H1 (cell line): Measurements from ENCODE around the gene ADGRL3. TPM values are rescaled to one million over a fixed set of nuclear protein-coding genes. Genes with fewer than 3 reads are reported as not detected.

Source experiments
- CTCF ChIA-PET: fragments of 300-600 bp; sonication (Branson Sonifier 250); formaldehyde crosslinking; loops from one replicate; lab custom pipeline; 2021; ENCODE audit not compliant: partially characterized antibody; lab: Charles Lee
- POLR2A ChIA-PET: fragments of 300-600 bp; sonication (Branson Sonifier 250); formaldehyde crosslinking; loops from one replicate; lab custom pipeline; 2021; ENCODE audit warnings: inconsistent platforms; ENCODE audit not compliant: partially characterized antibody; lab: Charles Lee
- DNase-seq, 2 experiments: peaks; one replicate each; pipeline versions ENCODE4 v3.0.0 to v3.0.0-alpha.2; 2010 to 2022; ENCODE audit warnings: low spot score in 2 of 2, low read depth in 1 of 2, mixed read lengths in 1 of 2
- FAIRE-seq: peaks from 2 replicates; lab custom pipeline; 2011; peaks lifted over from hg19 to GRCh38; lab: Jason Lieb, UNC
- H2AFZ ChIP-seq: 2 replicates; pipeline ENCODE4 v1.8.1; 2012; ENCODE audit warnings: low read length, inconsistent platforms
- H2AK5ac ChIP-seq: 2 replicates; pipeline ENCODE4 v1.6.1; 2013; ENCODE audit warnings: low read depth, low read length
- H2BK120ac ChIP-seq: replicated peaks from 2 replicates; pipeline ENCODE3; 2013; ENCODE audit warnings: low read depth, low read length, inconsistent platforms
- H2BK12ac ChIP-seq: 2 replicates; pipeline ENCODE4 v1.6.1; 2013; ENCODE audit warnings: low read depth, low read length
- H2BK15ac ChIP-seq: 2 replicates; pipeline ENCODE4 v1.6.1; 2013; ENCODE audit warnings: low read length
- H2BK20ac ChIP-seq: 2 replicates; pipeline ENCODE4 v1.6.1; 2013; ENCODE audit warnings: low read length
- H2BK5ac ChIP-seq: 2 replicates; pipeline ENCODE4 v1.6.1; 2013; ENCODE audit warnings: low read depth, low read length
- H3K14ac ChIP-seq: 2 replicates; pipeline ENCODE4 v1.6.1; 2013; ENCODE audit warnings: inconsistent platforms; ENCODE audit not compliant: insufficient read length
- H3K18ac ChIP-seq: 2 replicates; pipeline ENCODE4 v1.6.1; 2013; ENCODE audit warnings: low read length; ENCODE audit errors: extremely low read depth
- H3K23ac ChIP-seq: 2 replicates; pipeline ENCODE4 v1.6.1; 2013; ENCODE audit warnings: inconsistent platforms; ENCODE audit not compliant: insufficient read length
- H3K23me2 ChIP-seq: 2 replicates; pipeline ENCODE4 v1.6.1; 2013; ENCODE audit warnings: low read depth, low read length
- H3K27ac ChIP-seq: 2 replicates; pipeline ENCODE4 v1.6.1; 2011; ENCODE audit warnings: low read depth, low read length, inconsistent platforms
- H3K27me3 ChIP-seq, 4 experiments: replicated peaks in 1 of 4; 1 replicate in 1 of 4; 2 replicates in 3 of 4; pipeline versions ENCODE4 v1.6.1 to v1.8.1; 2011 to 2013; ENCODE audit warnings: low read length in 3 of 4, mild to moderate bottlenecking in 3 of 4, inconsistent platforms in 2 of 4, mixed read lengths in 2 of 4, moderate library complexity in 1 of 4; ENCODE audit not compliant: control insufficient read depth in 3 of 4, insufficient read depth in 3 of 4; ENCODE audit errors: extremely low read depth in 1 of 4
- H3K36me3 ChIP-seq, 4 experiments: 2 replicates each; pipeline versions ENCODE4 v1.6.1 to v1.8.1; 2011 to 2013; ENCODE audit warnings: mild to moderate bottlenecking in 4 of 4, low read length in 3 of 4, moderate library complexity in 2 of 4, control low read depth in 1 of 4, inconsistent platforms in 1 of 4; ENCODE audit not compliant: insufficient read depth in 4 of 4, control insufficient read depth in 2 of 4
- H3K4ac ChIP-seq: replicated peaks from 2 replicates; pipeline ENCODE3; 2013; ENCODE audit warnings: low read length, low read depth, mixed read lengths, inconsistent platforms; ENCODE audit not compliant: insufficient read length
- H3K4me1 ChIP-seq, 4 experiments: replicated peaks in 1 of 4; 1 replicate in 1 of 4; 2 replicates in 3 of 4; pipeline versions ENCODE4 v1.6.1 to v1.8.1; 2011 to 2013; ENCODE audit warnings: low read length in 3 of 4, inconsistent platforms in 2 of 4, mixed read lengths in 1 of 4; ENCODE audit not compliant: insufficient read depth in 4 of 4, control insufficient read depth in 3 of 4
- H3K4me2 ChIP-seq, 2 experiments: 2 replicates each; pipeline versions ENCODE4 v1.6.1 to v1.8.1; 2011 to 2013; ENCODE audit warnings: low read depth in 2 of 2, low read length in 2 of 2, control low read depth in 1 of 2, inconsistent platforms in 1 of 2, mild to moderate bottlenecking in 1 of 2; ENCODE audit not compliant: insufficient read depth in 1 of 2
- H3K4me3 ChIP-seq, 4 experiments: fragments of 200-600, 300-600 bp in 1 of 4; sonication (generic), shearing (Covaris generic), sonication (Bioruptor Twin) in 1 of 4; 2 replicates each; pipeline versions ENCODE4 v1.5.1 to v1.8.1; 2011 to 2016; ENCODE audit warnings: low read length in 4 of 4, low read depth in 3 of 4, control low read depth in 2 of 4, inconsistent platforms in 2 of 4, mild to moderate bottlenecking in 2 of 4, mixed read lengths in 1 of 4, moderate library complexity in 1 of 4; ENCODE audit not compliant: insufficient read depth in 2 of 4; ENCODE audit errors: extremely low read depth in 1 of 4
- H3K56ac ChIP-seq: replicated peaks from 2 replicates; pipeline ENCODE3; 2013; ENCODE audit warnings: low read depth, mild to moderate bottlenecking, mixed read lengths, low read length, inconsistent platforms; ENCODE audit not compliant: insufficient read length
- H3K79me1 ChIP-seq: 2 replicates; pipeline ENCODE4 v1.6.1; 2013; ENCODE audit warnings: low read depth, low read length, control low read depth
- H3K79me2 ChIP-seq, 2 experiments: 2 replicates each; pipeline versions ENCODE4 v1.6.1 to v1.8.1; 2012 to 2013; ENCODE audit warnings: low read length in 2 of 2, mild to moderate bottlenecking in 2 of 2, inconsistent platforms in 1 of 2; ENCODE audit not compliant: insufficient read depth in 2 of 2, control insufficient read depth in 1 of 2
- H3K9ac ChIP-seq, 4 experiments: replicated peaks in 1 of 4; 1 replicate in 1 of 4; 2 replicates in 3 of 4; pipeline versions ENCODE4 v1.6.1 to v1.8.1; 2011 to 2013; ENCODE audit warnings: low read depth in 3 of 4, low read length in 3 of 4, control low read depth in 2 of 4, mild to moderate bottlenecking in 2 of 4, moderate library complexity in 2 of 4, inconsistent platforms in 1 of 4; ENCODE audit errors: extremely low read depth in 1 of 4
- H3K9me3 ChIP-seq, 2 experiments: 2 replicates each; pipeline versions ENCODE4 v1.6.1 to v1.8.1; 2012 to 2013; ENCODE audit warnings: mild to moderate bottlenecking in 2 of 2, moderate library complexity in 2 of 2, control low read depth in 1 of 2, inconsistent platforms in 1 of 2, low read depth in 1 of 2, low read length in 1 of 2, mixed read lengths in 1 of 2; ENCODE audit not compliant: insufficient read depth in 2 of 2
- H4K20me1 ChIP-seq, 2 experiments: replicated peaks in 1 of 2; 2 replicates each; pipeline versions ENCODE3 to v1.8.1; 2011 to 2013; ENCODE audit warnings: inconsistent platforms in 2 of 2, low read length in 2 of 2, mild to moderate bottlenecking in 1 of 2; ENCODE audit not compliant: insufficient read depth in 2 of 2, control insufficient read depth in 1 of 2
- H4K5ac ChIP-seq: 2 replicates; pipeline ENCODE4 v1.6.1; 2013; ENCODE audit warnings: low read length, low read depth, mixed read lengths, inconsistent platforms; ENCODE audit not compliant: insufficient read length
- H4K8ac ChIP-seq: 2 replicates; pipeline ENCODE4 v1.8.0; 2013; ENCODE audit warnings: mild to moderate bottlenecking, moderate library complexity, low read length, inconsistent platforms; ENCODE audit not compliant: insufficient read depth; ENCODE audit errors: extremely low read depth
- H4K91ac ChIP-seq: replicated peaks from 2 replicates; pipeline ENCODE3; 2013; ENCODE audit warnings: low read length, mixed read lengths, inconsistent platforms; ENCODE audit not compliant: insufficient read length
- CBX8 ChIP-seq: fragments of 300-800, 300-1000 bp; sonication (generic); IDR thresholded peaks from 2 replicates; pipeline ENCODE4 v1.7.1; 2016; ENCODE audit warnings: low read depth, low read length, borderline replicate concordance
- MAFK ChIP-seq: IDR thresholded peaks from 2 replicates; pipeline ENCODE4 v1.6.1; 2012; ENCODE audit warnings: low read depth, mild to moderate bottlenecking, improper control_type of control experiment, low read length
- RBBP5 ChIP-seq: IDR thresholded peaks from 2 replicates; pipeline ENCODE4 v1.7.1; 2012; ENCODE audit warnings: low read depth, mild to moderate bottlenecking, inconsistent platforms, low read length, moderate library complexity, borderline replicate concordance
- RXRA ChIP-seq: IDR thresholded peaks from 2 replicates; pipeline ENCODE4 v1.6.1; 2011; ENCODE audit warnings: low read depth, mild to moderate bottlenecking, low read length, moderate library complexity; ENCODE audit not compliant: insufficient read depth
- SP4 ChIP-seq: IDR thresholded peaks from 2 replicates; pipeline ENCODE4 v1.6.1; 2012; ENCODE audit warnings: low read length, inconsistent platforms
- SUZ12 ChIP-seq: fragments of 200-600 bp; sonication (generic); IDR thresholded peaks from 2 replicates; pipeline ENCODE4 v1.6.1; 2012; ENCODE audit warnings: mild to moderate bottlenecking, inconsistent platforms, low read length, moderate library complexity, mixed read lengths
- TAF7 ChIP-seq: optimal IDR thresholded peaks from 2 replicates; pipeline ENCODE3; 2011; ENCODE audit warnings: low read depth, mild to moderate bottlenecking, inconsistent platforms, low read length, moderate library complexity, borderline replicate concordance
- WGBS, 2 experiments: shearing (Covaris generic) in 1 of 2; methylation state at CpG; one replicate each; pipeline versions ENCODE4 v1.1.6 to v1.1.7; 2013 to 2015; ENCODE audit warnings: low lambda C conversion rate in 2 of 2, mixed read lengths in 2 of 2, inconsistent platforms in 1 of 2, low coverage in 1 of 2, missing lambda C conversion rate in 1 of 2; ENCODE audit not compliant: insufficient replicate concordance in 2 of 2, insufficient coverage in 1 of 2, insufficient read length in 1 of 2; ENCODE audit errors: extremely low coverage in 1 of 2, missing lambda C conversion rate in 1 of 2; 5-methylcytosine and 5-hydroxymethylcytosine counted together
- polyA plus RNA-seq, 7 experiments: library from polyadenylated mRNA; depleted of rRNA in 3 of 7; stranded (reverse) in 5 of 7; unstranded in 2 of 7; fragments of >200 nt in 5 of 7; fragments of 200-250 nt in 2 of 7; gene quantifications; 1 replicate in 5 of 7; 2 replicates in 1 of 7; 4 replicates in 1 of 7; pipeline versions ENCODE4 v1.2.1 to v1.2.3, GENCODE V29; 2011 to 2013; ENCODE audit warnings: missing spikeins in 2 of 7, mixed read lengths in 2 of 7
- total RNA-seq: library from RNA; stranded (reverse); fragmentation: NEBNext Ultra II Directional; extraction: Animal tissue kit (Norgen Biotek cat#: 25700); gene quantifications from 2 replicates; pipeline ENCODE4 v1.2.1, GENCODE V29; 2021
- TF ChIP-seq, protein P1 (sequence below): IDR thresholded peaks from 2 replicates; pipeline ENCODE4 v1.6.1; 2011; ENCODE audit warnings: low read length, improper control_type of control experiment
- TF ChIP-seq, protein P2 (sequence below): IDR thresholded peaks from 2 replicates; pipeline ENCODE4 v1.6.1; 2012; ENCODE audit warnings: low read length, inconsistent platforms

Gene ADGRL3
- total and polyA plus RNA-seq, 2 of the 8 experiments (the other 6 are each of a cell fraction or from before 2014, with no cell fraction given): 6.6 to 13.0 TPM

DNA sequence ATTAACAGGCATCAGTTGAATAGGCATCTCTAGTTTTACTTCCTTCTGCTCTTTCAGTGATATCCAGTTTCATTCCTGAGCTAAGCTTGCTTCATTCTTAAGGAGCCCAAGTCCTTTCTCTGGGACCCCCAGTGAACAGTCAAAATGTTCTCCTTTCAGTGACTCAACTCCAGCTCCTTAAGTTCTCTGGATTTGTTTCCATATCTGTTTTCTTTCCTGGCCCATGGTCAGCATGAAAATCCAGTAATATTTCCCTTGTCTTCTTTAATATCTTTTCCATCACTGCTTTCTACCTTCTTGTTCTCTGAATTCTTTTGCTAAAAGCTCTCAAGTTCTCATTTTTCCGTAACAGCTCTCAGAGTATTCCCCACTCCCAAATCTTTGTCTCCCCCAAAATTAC lies 25.5 kb downstream of the ADGRL3 start:
- H3K36me3 ChIP-seq: no peaks in the 10 kb centered on the region
- H2AK5ac ChIP-seq: no peak overlapping the region
- H3K79me2 ChIP-seq: peaks cover 0 to 6% of the 10 kb centered on the region in 2 experiments; a peak in 1 of 4 replicates
- H3K4me1 ChIP-seq: no peaks in the 10 kb centered on the region
- no peak overlapping the region for H3K4me3 ChIP-seq
- no peak overlapping the region for H3K23ac ChIP-seq
- ChIA-PET POLR2A (interaction anchor here (0.7 to 1.6 kb wide), 2 partner anchors 25 to 479 kb away, joined by 3 to 4 read pairs; no protein-coding TSS in a partner anchor), CTCF (interaction anchor here (0.7 to 1.1 kb wide), 2 partner anchors 68 to 1144 kb away, joined by 3 read pairs; no protein-coding TSS in a partner anchor)
- no peaks in the 10 kb centered on the region for H4K20me1 ChIP-seq
- H3K4ac ChIP-seq: no peak overlapping the region
- no peak overlapping the region for H4K91ac ChIP-seq
- no peak overlapping the region for H4K5ac ChIP-seq
- no peak overlapping the region for H2BK15ac ChIP-seq
- FAIRE-seq (no peak), DNase-seq (no peak)
- H3K18ac ChIP-seq: no peak overlapping the region
- WGBS, 2 experiments: 83% methylated on average over 1 of the region's 1 CpG; no CpG with 5 or more reads in 1 of the 2 experiments
- H2BK12ac ChIP-seq: no peak overlapping the region
- no peak overlapping the region for H2BK20ac ChIP-seq
- no peaks in the 10 kb centered on the region for H3K79me1 ChIP-seq
- no peak overlapping the region for H3K4me2 ChIP-seq
- H2AFZ ChIP-seq: no peak overlapping the region
- H2BK5ac ChIP-seq: no peak overlapping the region
- H3K56ac ChIP-seq: no peak overlapping the region
- H3K9ac ChIP-seq: no peak overlapping the region
- H3K14ac ChIP-seq: no peak overlapping the region
- no peaks in the 10 kb centered on the region for H3K23me2 ChIP-seq
- no peaks in the 10 kb centered on the region for H3K27me3 ChIP-seq
- H3K9me3 ChIP-seq: no peaks in the 10 kb centered on the region
- H4K8ac ChIP-seq: no peak overlapping the region
- no peak overlapping the region for H2BK120ac ChIP-seq
- no peak overlapping the region for H3K27ac ChIP-seq
- TF ChIP-seq RBBP5 (no peak), SP4 (no peak), MAFK (no peak), RXRA (no peak), SUZ12 (no peak), CBX8 (no peak), TAF7 (no peak)
- TF ChIP-seq, protein P1, sequence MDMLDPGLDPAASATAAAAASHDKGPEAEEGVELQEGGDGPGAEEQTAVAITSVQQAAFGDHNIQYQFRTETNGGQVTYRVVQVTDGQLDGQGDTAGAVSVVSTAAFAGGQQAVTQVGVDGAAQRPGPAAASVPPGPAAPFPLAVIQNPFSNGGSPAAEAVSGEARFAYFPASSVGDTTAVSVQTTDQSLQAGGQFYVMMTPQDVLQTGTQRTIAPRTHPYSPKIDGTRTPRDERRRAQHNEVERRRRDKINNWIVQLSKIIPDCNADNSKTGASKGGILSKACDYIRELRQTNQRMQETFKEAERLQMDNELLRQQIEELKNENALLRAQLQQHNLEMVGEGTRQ: no peak
- TF ChIP-seq, protein P2, sequence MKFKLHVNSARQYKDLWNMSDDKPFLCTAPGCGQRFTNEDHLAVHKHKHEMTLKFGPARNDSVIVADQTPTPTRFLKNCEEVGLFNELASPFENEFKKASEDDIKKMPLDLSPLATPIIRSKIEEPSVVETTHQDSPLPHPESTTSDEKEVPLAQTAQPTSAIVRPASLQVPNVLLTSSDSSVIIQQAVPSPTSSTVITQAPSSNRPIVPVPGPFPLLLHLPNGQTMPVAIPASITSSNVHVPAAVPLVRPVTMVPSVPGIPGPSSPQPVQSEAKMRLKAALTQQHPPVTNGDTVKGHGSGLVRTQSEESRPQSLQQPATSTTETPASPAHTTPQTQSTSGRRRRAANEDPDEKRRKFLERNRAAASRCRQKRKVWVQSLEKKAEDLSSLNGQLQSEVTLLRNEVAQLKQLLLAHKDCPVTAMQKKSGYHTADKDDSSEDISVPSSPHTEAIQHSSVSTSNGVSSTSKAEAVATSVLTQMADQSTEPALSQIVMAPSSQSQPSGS: no peak
